Fibroblast of lung (primary cell): Measurements from ENCODE around the gene SIGMAR1. TPM values are rescaled to one million over a fixed set of nuclear protein-coding genes. Genes with fewer than 3 reads are reported as not detected.

ENCODE experiments used
- DNase-seq, 2 donors: peaks; one replicate each; pipeline versions ENCODE4 v3.0.0 to v3.0.0-alpha.2; 2010; ENCODE audit warnings: low read depth in 2 of 2
- H2AFZ ChIP-seq: 2 replicates; pipeline ENCODE4 v1.5.1; 2012; ENCODE audit warnings: low read length, control low read depth, inconsistent platforms
- H3K27ac ChIP-seq: 2 replicates; pipeline ENCODE4 v1.5.1; 2011; ENCODE audit warnings: low read length, control low read depth; ENCODE audit not compliant: insufficient read depth
- H3K27me3 ChIP-seq: 2 replicates; pipeline ENCODE4 v1.5.1; 2011; ENCODE audit warnings: mild to moderate bottlenecking, low read length; ENCODE audit not compliant: control insufficient read depth, insufficient read depth
- H3K36me3 ChIP-seq: 2 replicates; pipeline ENCODE4 v1.5.1; 2011; ENCODE audit warnings: low read length; ENCODE audit not compliant: control insufficient read depth, insufficient read depth
- H3K4me1 ChIP-seq: 2 replicates; pipeline ENCODE4 v1.5.1; 2011; ENCODE audit warnings: low read length; ENCODE audit not compliant: control insufficient read depth, insufficient read depth; ENCODE audit errors: extremely low read depth
- H3K4me2 ChIP-seq: 2 replicates; pipeline ENCODE4 v1.5.1; 2011; ENCODE audit warnings: low read length, control low read depth; ENCODE audit not compliant: insufficient read depth; ENCODE audit errors: extremely low read depth
- H3K4me3 ChIP-seq, 4 experiments: fragments of 200-600 bp in 1 of 4; sonication (generic) in 1 of 4; replicated peaks in 1 of 4; 2 replicates each; pipeline ENCODE4 v1.5.1; 2011 to 2016; ENCODE audit warnings: low read length in 4 of 4, low read depth in 3 of 4, mild to moderate bottlenecking in 3 of 4, control low read depth in 2 of 4, inconsistent platforms in 1 of 4, mixed read lengths in 1 of 4; ENCODE audit not compliant: insufficient read depth in 1 of 4; ENCODE audit errors: control extremely low read depth in 1 of 4
- H3K79me2 ChIP-seq: 2 replicates; pipeline ENCODE4 v1.5.1; 2012; ENCODE audit warnings: mild to moderate bottlenecking, low read length, inconsistent platforms; ENCODE audit not compliant: control insufficient read depth, insufficient read depth
- H3K9ac ChIP-seq: 2 replicates; pipeline ENCODE4 v1.5.1; 2011; ENCODE audit warnings: mild to moderate bottlenecking, low read length, control low read depth; ENCODE audit not compliant: insufficient read depth
- H3K9me3 ChIP-seq: 2 replicates; pipeline ENCODE4 v1.5.1; 2012; ENCODE audit warnings: low read depth, low read length; ENCODE audit not compliant: control insufficient read depth, insufficient read depth
- H4K20me1 ChIP-seq: 2 replicates; pipeline ENCODE4 v1.5.1; 2011; ENCODE audit warnings: low read length; ENCODE audit not compliant: control insufficient read depth, insufficient read depth; ENCODE audit errors: extremely low read depth
- CTCF ChIP-seq, 2 donors: IDR thresholded peaks in 1 of 2; conservative IDR thresholded peaks in 1 of 2; 1 replicate in 1 of 2; 2 replicates in 1 of 2; pipeline ENCODE4 v1.5.1; 2011 to 2012; ENCODE audit warnings: low read length in 2 of 2, control low read depth in 1 of 2, inconsistent platforms in 1 of 2, low read depth in 1 of 2, mild to moderate bottlenecking in 1 of 2
- EZH2 ChIP-seq: IDR thresholded peaks from 2 replicates; pipeline ENCODE4 v1.5.1; 2012; ENCODE audit warnings: low read length, control low read depth, mild to moderate bottlenecking; ENCODE audit errors: missing control alignments
- polyA plus RNA-seq, 2 donors: library from polyadenylated mRNA; depleted of rRNA in 1 of 2; stranded (reverse) in 1 of 2; unstranded in 1 of 2; fragments of >200 nt; gene quantifications; 2 replicates each; pipeline ENCODE4 v1.2.1, GENCODE V29; 2011 to 2012; ENCODE audit warnings: missing spikeins in 1 of 2
- total RNA-seq: library from RNA; depleted of rRNA; stranded (reverse); fragments of >200 nt; gene quantifications from 2 replicates; pipeline ENCODE4 v1.2.1, GENCODE V29; 2014

Gene SIGMAR1
- total and polyA plus RNA-seq, 2 donors (not counting 1 experiment from before 2014, with no cell fraction given), result 52.5 to 61.2 TPM

GRCh38 chr9:34610434-34611206 is 27.0 kb downstream of the SIGMAR1 start:
- DNase-seq, result no peak
- H3K9me3 ChIP-seq, result no peaks in the 10 kb centered on the region
- H4K20me1 ChIP-seq, result peaks cover under 1% of the 10 kb centered on the region
- no peak overlapping the region for H3K9ac ChIP-seq
- peak overlapping the region in 2 of 4 experiments; percentile 85 to 93 for H3K4me3 ChIP-seq
- no peaks in the 10 kb centered on the region for H3K79me2 ChIP-seq
- H2AFZ ChIP-seq, result no peak overlapping the region
- H3K4me1 ChIP-seq, result peaks cover 7% of the 10 kb centered on the region
- H3K27ac ChIP-seq, result no peak overlapping the region
- TF ChIP-seq EZH2 (no peak), CTCF (conservative IDR thresholded peaks at IDR 0.05 in 1 of 2, IDR thresholded peaks at IDR 0.05 in 1 of 2; ENCODE audit: low read depth in 1 of 2, low read length in 2 of 2) (no peak)
- peaks cover 6% of the 10 kb centered on the region for H3K36me3 ChIP-seq
- H3K4me2 ChIP-seq, result peak overlapping the region; percentile 87
- H3K27me3 ChIP-seq, result peaks cover 2% of the 10 kb centered on the region

GRCh38 chr9:34607331-34607730 is 30.3 kb downstream of the SIGMAR1 start:
- Histone ChIP-seq H3K4me2 (no peak overlapping the region), H3K27me3 (peaks cover 6% of the 10 kb centered on the region), H3K27ac (no peak overlapping the region), H3K4me3 (no peak overlapping the region), H3K4me1 (peaks cover 3% of the 10 kb centered on the region), H3K9me3 (no peaks in the 10 kb centered on the region), H2AFZ (no peak overlapping the region), H3K9ac (no peak overlapping the region), H4K20me1 (peaks cover 2% of the 10 kb centered on the region), H3K36me3 (no peaks in the 10 kb centered on the region), H3K79me2 (no peaks in the 10 kb centered on the region)
- no peak for DNase-seq
- no peak for TF ChIP-seq CTCF (conservative IDR thresholded peaks at IDR 0.05 in 1 of 2, IDR thresholded peaks at IDR 0.05 in 1 of 2; ENCODE audit: low read depth in 1 of 2, low read length in 2 of 2)
- TF ChIP-seq EZH2, result no peak

- Histone ChIP-seq H3K36me3 (no peaks in the 10 kb centered on the region), H3K4me1 (no peaks in the 10 kb centered on the region), H3K4me2 (no peak overlapping the region), H3K27ac (no peak overlapping the region), H3K9ac (no peak overlapping the region), H2AFZ (no peak overlapping the region), H3K27me3 (peaks cover 6% of the 10 kb centered on the region), H3K9me3 (no peaks in the 10 kb centered on the region), H4K20me1 (peaks cover 2% of the 10 kb centered on the region), H3K4me3 (no peak overlapping the region), H3K79me2 (no peaks in the 10 kb centered on the region)
- no peak for DNase-seq
- TF ChIP-seq CTCF (conservative IDR thresholded peaks at IDR 0.05 in 1 of 2, IDR thresholded peaks at IDR 0.05 in 1 of 2; ENCODE audit: low read depth in 1 of 2, low read length in 2 of 2) (no peak), EZH2 (no peak)
Measured at GRCh38 chr9:34606905-34607304, 30.7 kb downstream of the SIGMAR1 start.
